GM19238 (cell line): Measurements from ENCODE around the gene SETSIP.
"Not testable (repeated sequence)": the region's sequence is repeated elsewhere in the genome, so short reads cannot be mapped to it uniquely, and the experiment has no call there.

Source experiments
- DNase-seq: peaks from one replicate; pipeline ENCODE4 v3.0.0; 2011; ENCODE audit warnings: low spot score; ENCODE audit not compliant: insufficient read length

Gene SETSIP

GRCh38 chr1:92051948-92052347 lies 23.3 kb downstream of the SETSIP start:
- no peak for DNase-seq

GRCh38 chr1:92045766-92046495 lies 29.3 kb downstream of the SETSIP start:
- no peak for DNase-seq

- DNase-seq = no peak
Measured at GRCh38 chr1:92043621-92044020, 31.6 kb downstream of the SETSIP start.

GRCh38 chr1:92040971-92041370 lies 34.2 kb downstream of the SETSIP start:
- DNase-seq = no peak

DNA sequence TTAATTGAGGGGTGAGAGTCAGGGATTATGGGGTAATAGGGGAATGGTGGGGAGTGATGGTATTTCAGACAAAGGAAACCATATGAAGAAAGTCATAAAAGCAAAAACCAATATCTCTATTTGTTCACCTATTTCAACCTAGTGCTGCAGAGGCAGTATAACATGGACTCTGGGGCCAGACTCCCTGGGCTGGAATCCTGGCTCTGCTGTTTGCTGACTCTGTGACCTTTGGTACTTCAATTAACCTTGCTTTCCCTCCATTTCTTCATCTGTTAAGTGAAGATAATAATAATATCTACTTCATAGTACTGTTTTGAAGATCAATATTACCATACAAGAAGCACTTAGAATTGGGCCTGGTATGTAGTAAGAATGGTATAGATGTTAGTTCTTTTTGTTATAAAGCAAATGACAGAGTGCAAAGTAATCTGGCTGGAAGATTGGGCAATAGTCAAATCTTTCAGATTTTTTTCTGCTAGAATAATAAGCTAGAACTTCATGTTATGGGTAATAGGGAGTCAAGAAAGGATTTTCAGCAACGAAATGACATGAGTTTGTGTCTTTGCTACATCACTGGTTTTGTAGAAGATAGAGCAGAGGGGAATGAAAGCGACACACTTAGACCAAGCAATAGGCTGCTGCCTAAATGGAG lies 36.4 kb downstream of the SETSIP start:
- DNase-seq = no peak

GRCh38 chr1:92037400-92037799 lies 37.8 kb downstream of the SETSIP start:
- DNase-seq = no peak

DNA sequence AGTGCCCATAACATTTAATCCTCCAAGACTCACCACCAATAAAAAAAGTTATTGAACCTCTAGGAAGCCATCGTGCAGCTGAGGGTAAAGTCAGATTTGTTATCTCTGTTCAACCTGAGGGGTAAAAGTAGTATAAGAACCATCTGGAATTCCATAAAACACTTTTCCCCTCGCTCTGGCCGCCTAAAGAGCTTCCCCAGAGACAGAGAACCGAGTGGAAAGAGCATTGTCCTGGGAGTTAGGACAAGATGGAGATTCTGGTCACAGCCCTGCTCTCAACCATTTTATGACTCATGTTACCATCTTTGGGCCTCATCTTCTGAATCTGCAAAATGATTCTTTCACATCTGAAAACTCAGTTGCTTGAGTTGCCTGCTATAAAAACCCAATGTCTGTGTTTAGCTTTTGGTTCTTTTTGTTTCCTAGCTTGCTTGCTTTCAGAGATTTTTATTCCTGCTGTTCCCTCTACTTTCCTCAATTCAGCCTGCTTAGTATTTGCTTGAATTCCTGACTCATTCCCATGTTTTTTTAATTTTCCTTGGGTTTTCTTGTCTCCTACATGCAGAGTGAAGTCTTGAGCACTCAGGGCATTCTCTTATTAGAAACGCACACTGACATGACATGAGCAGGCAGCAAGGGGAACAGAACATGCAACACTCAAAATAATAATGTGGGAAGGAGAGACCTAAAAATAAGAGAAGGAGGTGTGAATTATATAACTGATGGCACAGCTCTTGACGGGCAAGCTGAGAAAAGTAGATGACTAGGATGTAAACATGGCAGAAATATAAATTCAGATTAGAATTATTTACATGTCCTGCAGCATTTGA lies 43.7 kb downstream of the SETSIP start:
- no peak for DNase-seq

- DNase-seq = no peak
Measured at GRCh38 chr1:92030656-92031107, 44.5 kb downstream of the SETSIP start.

GRCh38 chr1:92029241-92029922 lies 45.8 kb downstream of the SETSIP start:
- no peak for DNase-seq

GRCh38 chr1:92026806-92027205 lies 48.4 kb downstream of the SETSIP start:
- DNase-seq = no peak

GRCh38 chr1:92026042-92026441 lies 49.2 kb downstream of the SETSIP start:
- DNase-seq = not testable (repeated sequence)
